HepG2 (cell line): ENCODE measurements around the gene FSCN2. TPM values are rescaled to one million over a fixed set of nuclear protein-coding genes. Genes with fewer than 3 reads are reported as not detected.
A peak's percentile ranks its signal among the peaks of the same experiment; 100 is the strongest.

Source experiments
- HMG20A ChIP-seq: IDR thresholded peaks from 2 replicates; pipeline ENCODE4 v1.6.1; 2016; ENCODE audit warnings: borderline replicate concordance
- HNF4G ChIP-seq, 2 experiments: sonication (generic) in 1 of 2; formaldehyde crosslinking in 1 of 2; IDR thresholded peaks; 2 replicates each; pipeline versions ENCODE4 v1.4.0 to v1.6.1; 2011 to 2020; ENCODE audit warnings: borderline replicate concordance in 2 of 2, low read depth in 2 of 2, mild to moderate bottlenecking in 2 of 2, low read length in 1 of 2, missing genetic modification reagents in 1 of 2, moderate library complexity in 1 of 2
- SMAD1 ChIP-seq: sonication (generic); formaldehyde crosslinking; IDR thresholded peaks from 2 replicates; pipeline ENCODE4 v1.4.0; 2020; ENCODE audit warnings: missing genetic modification reagents, low read depth, mild to moderate bottlenecking, borderline replicate concordance
- TGIF2 ChIP-seq: IDR thresholded peaks from 2 replicates; pipeline ENCODE4 v1.6.1; 2016; ENCODE audit warnings: control low read depth, missing compliant biosample characterization
- U2AF2 ChIP-seq: fragments of 200-400 bp; formaldehyde crosslinking; IDR thresholded peaks from 2 replicates; pipeline ENCODE4 v1.6.1; 2017; ENCODE audit warnings: low read depth, mild to moderate bottlenecking, low read length
- ZMYM2 ChIP-seq: sonication (generic); formaldehyde crosslinking; IDR thresholded peaks from 2 replicates; pipeline ENCODE4 v1.8.0; 2022; ENCODE audit warnings: mild to moderate bottlenecking, missing genetic modification reagents
- ZNF24 ChIP-seq: fragments of 450-650 bp; IDR thresholded peaks from 2 replicates; pipeline ENCODE4 v1.6.1; 2017; ENCODE audit warnings: antibody characterized with exemption, mild to moderate bottlenecking
- ZNF251 ChIP-seq: sonication (generic); formaldehyde crosslinking; IDR thresholded peaks from 2 replicates; pipeline ENCODE4 v1.9.0; 2021; ENCODE audit warnings: mild to moderate bottlenecking, missing genetic modification reagents
- ZNF263 ChIP-seq: sonication (generic); formaldehyde crosslinking; IDR thresholded peaks from 2 replicates; pipeline ENCODE4 v1.4.0; 2020; ENCODE audit warnings: missing genetic modification reagents
- ZNF34 ChIP-seq: sonication (generic); formaldehyde crosslinking; IDR thresholded peaks from 2 replicates; pipeline ENCODE4 v1.4.0; 2020; ENCODE audit warnings: mild to moderate bottlenecking, missing genetic modification reagents, borderline replicate concordance
- ZNF746 ChIP-seq: sonication (generic); formaldehyde crosslinking; IDR thresholded peaks from 2 replicates; pipeline ENCODE4 v1.8.0; 2022; ENCODE audit warnings: mild to moderate bottlenecking, missing genetic modification reagents
- ZNF788 ChIP-seq: sonication (generic); formaldehyde crosslinking; IDR thresholded peaks from 2 replicates; pipeline ENCODE4 v1.5.0; 2020; ENCODE audit warnings: mild to moderate bottlenecking, missing genetic modification reagents, borderline replicate concordance
- ZZZ3 ChIP-seq: sonication (generic); formaldehyde crosslinking; IDR thresholded peaks from 2 replicates; pipeline ENCODE4 v1.4.0; 2020; ENCODE audit warnings: missing genetic modification reagents, mild to moderate bottlenecking, borderline replicate concordance
- polyA plus RNA-seq, 8 experiments: library from polyadenylated mRNA; depleted of rRNA in 3 of 8; stranded (reverse) in 7 of 8; unstranded in 1 of 8; fragments of >200 nt; fragmentation: Illumina TruSeq in 4 of 8; extraction: Trizol in 4 of 8; gene quantifications; 2 replicates each; pipeline versions ENCODE4 v1.2.1 to v1.2.3, GENCODE V29; 2011 to 2016; ENCODE audit warnings: low read depth in 4 of 8, missing spikeins in 1 of 8, mixed read lengths in 1 of 8; ENCODE audit not compliant: insufficient read depth in 1 of 8
- total RNA-seq, 5 experiments: library from RNA; depleted of rRNA; stranded (reverse); fragments of >200 nt; fragmentation: Illumina TruSeq; extraction: Trizol; gene quantifications; 2 replicates each; pipeline ENCODE4 v1.2.3, GENCODE V29; 2016; ENCODE audit warnings: low read depth in 1 of 5
- TF ChIP-seq, protein P1 (sequence below): sonication (generic); formaldehyde crosslinking; IDR thresholded peaks from 2 replicates; pipeline ENCODE4 v1.8.1; 2022; ENCODE audit warnings: low read depth, mild to moderate bottlenecking, missing genetic modification reagents
- TF ChIP-seq, protein P2 (sequence below): sonication (generic); formaldehyde crosslinking; IDR thresholded peaks from 2 replicates; pipeline ENCODE4 v1.4.0; 2020; ENCODE audit warnings: mild to moderate bottlenecking, missing genetic modification reagents
- TF ChIP-seq, protein P3 (sequence below): sonication (generic); formaldehyde crosslinking; IDR thresholded peaks from 2 replicates; pipeline ENCODE4 v1.5.1; 2020; ENCODE audit warnings: mild to moderate bottlenecking, missing genetic modification reagents, moderate library complexity
- TF ChIP-seq, protein P4 (sequence below): sonication (generic); formaldehyde crosslinking; IDR thresholded peaks from 2 replicates; pipeline ENCODE4 v1.4.0; 2020; ENCODE audit warnings: missing genetic modification reagents, low read depth, mild to moderate bottlenecking, borderline replicate concordance
- TF ChIP-seq, protein P5 (sequence below): sonication (generic); formaldehyde crosslinking; IDR thresholded peaks from 2 replicates; pipeline ENCODE4 v1.4.0; 2020; ENCODE audit warnings: missing genetic modification reagents

The FSCN2 gene
- total and polyA plus RNA-seq, 2 of the 13 experiments (the other 11 are each of a cell fraction or from before 2014, with no cell fraction given) = 0.09 TPM; not detected in 1

DNA sequence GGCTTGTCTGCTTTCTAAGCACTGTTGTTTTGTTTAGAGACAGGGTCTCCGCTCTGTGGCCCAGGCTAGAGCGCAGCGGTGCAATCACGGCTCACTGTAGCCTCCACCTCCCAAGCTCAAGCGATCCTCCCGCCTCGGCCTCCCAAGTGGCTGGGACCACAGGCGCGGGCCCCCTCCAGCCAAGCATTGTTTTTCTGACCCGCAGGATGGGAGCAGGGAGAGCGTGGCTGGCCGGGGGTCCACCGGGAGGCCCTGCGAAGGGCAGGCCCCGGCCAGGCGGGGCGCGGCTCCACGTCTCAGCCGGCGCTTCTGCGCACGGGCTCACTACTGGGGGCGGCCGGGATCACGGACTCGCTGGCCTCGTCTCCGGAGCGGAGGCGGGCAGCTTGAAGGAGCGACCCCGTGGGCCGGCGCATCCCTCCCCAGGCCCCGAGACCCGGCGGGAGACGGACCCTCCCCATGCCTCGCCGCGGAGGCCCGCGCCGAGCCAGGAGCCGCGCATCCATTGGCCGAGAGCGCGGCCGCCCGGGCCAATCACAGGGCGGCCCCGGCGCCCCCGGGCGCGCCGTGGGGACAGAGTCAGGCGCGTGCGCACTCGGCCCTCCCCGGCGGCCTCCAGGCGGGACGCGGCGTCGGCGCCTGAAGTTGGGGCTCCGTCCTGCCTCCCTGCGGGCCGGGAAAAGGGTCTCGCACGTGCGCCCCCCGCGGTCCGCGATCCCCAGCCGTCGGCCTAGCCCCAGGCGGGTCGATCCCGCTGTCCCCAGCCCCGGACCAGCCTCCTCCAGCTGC lies 40.5 kb upstream of the FSCN2 start (continued):
- TF ChIP-seq, protein P1, sequence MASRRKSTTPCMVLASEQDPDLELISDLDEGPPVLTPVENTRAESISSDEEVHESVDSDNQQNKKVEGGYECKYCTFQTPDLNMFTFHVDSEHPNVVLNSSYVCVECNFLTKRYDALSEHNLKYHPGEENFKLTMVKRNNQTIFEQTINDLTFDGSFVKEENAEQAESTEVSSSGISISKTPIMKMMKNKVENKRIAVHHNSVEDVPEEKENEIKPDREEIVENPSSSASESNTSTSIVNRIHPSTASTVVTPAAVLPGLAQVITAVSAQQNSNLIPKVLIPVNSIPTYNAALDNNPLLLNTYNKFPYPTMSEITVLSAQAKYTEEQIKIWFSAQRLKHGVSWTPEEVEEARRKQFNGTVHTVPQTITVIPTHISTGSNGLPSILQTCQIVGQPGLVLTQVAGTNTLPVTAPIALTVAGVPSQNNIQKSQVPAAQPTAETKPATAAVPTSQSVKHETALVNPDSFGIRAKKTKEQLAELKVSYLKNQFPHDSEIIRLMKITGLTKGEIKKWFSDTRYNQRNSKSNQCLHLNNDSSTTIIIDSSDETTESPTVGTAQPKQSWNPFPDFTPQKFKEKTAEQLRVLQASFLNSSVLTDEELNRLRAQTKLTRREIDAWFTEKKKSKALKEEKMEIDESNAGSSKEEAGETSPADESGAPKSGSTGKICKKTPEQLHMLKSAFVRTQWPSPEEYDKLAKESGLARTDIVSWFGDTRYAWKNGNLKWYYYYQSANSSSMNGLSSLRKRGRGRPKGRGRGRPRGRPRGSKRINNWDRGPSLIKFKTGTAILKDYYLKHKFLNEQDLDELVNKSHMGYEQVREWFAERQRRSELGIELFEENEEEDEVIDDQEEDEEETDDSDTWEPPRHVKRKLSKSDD (CRISPR knock-in tag) = peak; percentile 33; the same call in 1 of the 2 replicates
- TF ChIP-seq, protein P2, sequence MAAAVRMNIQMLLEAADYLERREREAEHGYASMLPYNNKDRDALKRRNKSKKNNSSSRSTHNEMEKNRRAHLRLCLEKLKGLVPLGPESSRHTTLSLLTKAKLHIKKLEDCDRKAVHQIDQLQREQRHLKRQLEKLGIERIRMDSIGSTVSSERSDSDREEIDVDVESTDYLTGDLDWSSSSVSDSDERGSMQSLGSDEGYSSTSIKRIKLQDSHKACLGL (CRISPR knock-in tag) = peak; percentile 78
- TF ChIP-seq U2AF2 (no peak), TGIF2 (CRISPR knock-in tag) (0 out of 2 replicates have a peak, but pooled peaks have one; percentile 20), ZNF251 (CRISPR knock-in tag) (0 out of 2 replicates have a peak, but pooled peaks have one; percentile 15), ZNF746 (CRISPR knock-in tag) (no peak), HMG20A (CRISPR knock-in tag) (no peak), ZZZ3 (CRISPR knock-in tag) (peak; percentile 46; the same call in 1 of the 2 replicates), ZNF34 (CRISPR knock-in tag) (no peak), ZNF263 (CRISPR knock-in tag) (no peak; the same call in 1 of the 2 replicates), ZNF788 (0 out of 2 replicates have a peak, but pooled peaks have one; percentile 20), ZNF24 (no peak), HNF4G (IDR thresholded peaks at IDR 0.05; ENCODE audit: borderline replicate concordance, low read depth, low read length) (no peak; the same call in 1 of the 2 replicates), HNF4G (CRISPR knock-in tag; IDR thresholded peaks at IDR 0.05; ENCODE audit: borderline replicate concordance, low read depth) (no peak), SMAD1 (CRISPR knock-in tag) (peak; percentile 62; the same call in 1 of the 2 replicates), ZMYM2 (CRISPR knock-in tag) (peak; percentile 36; the same call in 1 of the 2 replicates)
- TF ChIP-seq, protein P3, sequence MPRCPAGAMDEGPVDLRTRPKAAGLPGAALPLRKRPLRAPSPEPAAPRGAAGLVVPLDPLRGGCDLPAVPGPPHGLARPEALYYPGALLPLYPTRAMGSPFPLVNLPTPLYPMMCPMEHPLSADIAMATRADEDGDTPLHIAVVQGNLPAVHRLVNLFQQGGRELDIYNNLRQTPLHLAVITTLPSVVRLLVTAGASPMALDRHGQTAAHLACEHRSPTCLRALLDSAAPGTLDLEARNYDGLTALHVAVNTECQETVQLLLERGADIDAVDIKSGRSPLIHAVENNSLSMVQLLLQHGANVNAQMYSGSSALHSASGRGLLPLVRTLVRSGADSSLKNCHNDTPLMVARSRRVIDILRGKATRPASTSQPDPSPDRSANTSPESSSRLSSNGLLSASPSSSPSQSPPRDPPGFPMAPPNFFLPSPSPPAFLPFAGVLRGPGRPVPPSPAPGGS (CRISPR knock-in tag) = peak; percentile 78; the same call in 1 of the 2 replicates
- TF ChIP-seq, protein P4, sequence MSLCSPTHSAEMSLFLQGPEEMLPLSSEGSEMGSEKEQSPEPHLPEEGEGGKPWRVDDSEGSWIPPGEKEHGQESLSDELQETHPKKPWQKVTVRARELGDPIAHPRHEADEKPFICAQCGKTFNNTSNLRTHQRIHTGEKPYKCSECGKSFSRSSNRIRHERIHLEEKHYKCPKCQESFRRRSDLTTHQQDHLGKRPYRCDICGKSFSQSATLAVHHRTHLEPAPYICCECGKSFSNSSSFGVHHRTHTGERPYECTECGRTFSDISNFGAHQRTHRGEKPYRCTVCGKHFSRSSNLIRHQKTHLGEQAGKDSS (CRISPR knock-in tag) = 0 out of 2 replicates have a peak, but pooled peaks have one; percentile 76
- TF ChIP-seq, protein P5, sequence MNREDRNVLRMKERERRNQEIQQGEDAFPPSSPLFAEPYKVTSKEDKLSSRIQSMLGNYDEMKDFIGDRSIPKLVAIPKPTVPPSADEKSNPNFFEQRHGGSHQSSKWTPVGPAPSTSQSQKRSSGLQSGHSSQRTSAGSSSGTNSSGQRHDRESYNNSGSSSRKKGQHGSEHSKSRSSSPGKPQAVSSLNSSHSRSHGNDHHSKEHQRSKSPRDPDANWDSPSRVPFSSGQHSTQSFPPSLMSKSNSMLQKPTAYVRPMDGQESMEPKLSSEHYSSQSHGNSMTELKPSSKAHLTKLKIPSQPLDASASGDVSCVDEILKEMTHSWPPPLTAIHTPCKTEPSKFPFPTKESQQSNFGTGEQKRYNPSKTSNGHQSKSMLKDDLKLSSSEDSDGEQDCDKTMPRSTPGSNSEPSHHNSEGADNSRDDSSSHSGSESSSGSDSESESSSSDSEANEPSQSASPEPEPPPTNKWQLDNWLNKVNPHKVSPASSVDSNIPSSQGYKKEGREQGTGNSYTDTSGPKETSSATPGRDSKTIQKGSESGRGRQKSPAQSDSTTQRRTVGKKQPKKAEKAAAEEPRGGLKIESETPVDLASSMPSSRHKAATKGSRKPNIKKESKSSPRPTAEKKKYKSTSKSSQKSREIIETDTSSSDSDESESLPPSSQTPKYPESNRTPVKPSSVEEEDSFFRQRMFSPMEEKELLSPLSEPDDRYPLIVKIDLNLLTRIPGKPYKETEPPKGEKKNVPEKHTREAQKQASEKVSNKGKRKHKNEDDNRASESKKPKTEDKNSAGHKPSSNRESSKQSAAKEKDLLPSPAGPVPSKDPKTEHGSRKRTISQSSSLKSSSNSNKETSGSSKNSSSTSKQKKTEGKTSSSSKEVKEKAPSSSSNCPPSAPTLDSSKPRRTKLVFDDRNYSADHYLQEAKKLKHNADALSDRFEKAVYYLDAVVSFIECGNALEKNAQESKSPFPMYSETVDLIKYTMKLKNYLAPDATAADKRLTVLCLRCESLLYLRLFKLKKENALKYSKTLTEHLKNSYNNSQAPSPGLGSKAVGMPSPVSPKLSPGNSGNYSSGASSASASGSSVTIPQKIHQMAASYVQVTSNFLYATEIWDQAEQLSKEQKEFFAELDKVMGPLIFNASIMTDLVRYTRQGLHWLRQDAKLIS = no peak
